Thymus (tissue), 11 donors: ENCODE results near the gene STARD3. TPM values are rescaled to one million over a fixed set of nuclear protein-coding genes. Genes with fewer than 3 reads are reported as not detected.

Experiments used
- DNase-seq, 9 donors: peaks; one replicate each; pipeline ENCODE4 v3.0.0-alpha.2; 2013; ENCODE audit warnings: low spot score in 9 of 9, low read depth in 6 of 9, missing footprints in 1 of 9
- H3K27ac ChIP-seq, 2 donors: one replicate each; pipeline ENCODE4 v1.5.1; 2013; ENCODE audit warnings: control low read depth in 1 of 2, low read depth in 1 of 2, low read length in 1 of 2, mild to moderate bottlenecking in 1 of 2, moderate library complexity in 1 of 2
- H3K27me3 ChIP-seq, 2 donors: one replicate each; pipeline ENCODE4 v1.5.1; 2013; ENCODE audit warnings: low read length in 1 of 2; ENCODE audit not compliant: control insufficient read depth in 2 of 2, insufficient read depth in 1 of 2
- H3K36me3 ChIP-seq, 2 donors: one replicate each; pipeline ENCODE4 v1.5.1; 2013; ENCODE audit warnings: low read length in 1 of 2, mild to moderate bottlenecking in 1 of 2, moderate library complexity in 1 of 2; ENCODE audit not compliant: control insufficient read depth in 2 of 2, insufficient read depth in 2 of 2
- H3K4me1 ChIP-seq, 2 donors: one replicate each; pipeline ENCODE4 v1.5.1; 2013; ENCODE audit warnings: low read length in 2 of 2; ENCODE audit not compliant: control insufficient read depth in 2 of 2, insufficient read depth in 2 of 2
- H3K4me3 ChIP-seq, 2 donors: one replicate each; pipeline ENCODE4 v1.5.1; 2013; ENCODE audit warnings: low read length in 2 of 2, control low read depth in 1 of 2, mild to moderate bottlenecking in 1 of 2
- H3K9me3 ChIP-seq, 2 donors: one replicate each; pipeline ENCODE4 v1.5.1; 2013; ENCODE audit warnings: low read length in 1 of 2, mild to moderate bottlenecking in 1 of 2; ENCODE audit not compliant: control insufficient read depth in 2 of 2, insufficient read depth in 1 of 2
- WGBS: extraction: QIAGEN DNeasy Blood & Tissue Kit; methylation state at CpG from one replicate; pipeline ENCODE4 v1.1.7; 2013; 5-methylcytosine and 5-hydroxymethylcytosine counted together
- polyA plus RNA-seq: library from polyadenylated mRNA; stranded (reverse); fragments of 200-250 nt; gene quantifications from one replicate; pipeline ENCODE4 v1.2.3, GENCODE V29; 2013
- total RNA-seq: library from RNA; stranded (reverse); fragments of 120-200 nt; gene quantifications from one replicate; pipeline ENCODE4 v1.2.4, GENCODE V29; 2013
- donor health status: healthy.

Gene STARD3
- total and polyA plus RNA-seq, 2 donors, result 15.1 to 113 TPM

DNA sequence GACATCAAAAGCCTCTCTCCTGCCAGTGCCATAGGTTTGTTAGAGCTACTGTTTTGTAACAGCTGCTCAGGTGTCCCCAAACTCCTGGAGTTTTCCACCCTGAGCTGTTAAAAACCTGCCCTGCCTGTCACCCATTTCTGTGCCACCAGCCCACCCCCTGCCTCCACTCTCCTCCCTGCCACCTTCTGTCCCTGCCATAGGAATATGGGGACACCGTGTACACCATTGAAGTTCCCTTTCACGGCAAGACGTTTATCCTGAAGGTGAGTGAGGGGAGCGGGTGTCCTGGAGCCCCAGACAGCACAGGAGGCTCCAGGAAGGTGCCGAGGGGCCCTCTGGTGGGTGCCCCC, 23.0 kb downstream of the STARD3 start:
- Histone ChIP-seq H3K27me3 (peaks cover 0 to 5% of the 10 kb centered on the region in 2 donors), H3K4me3 (no peak overlapping the region), H3K36me3 (peaks cover 57 to 69% of the 10 kb centered on the region in 2 donors), H3K27ac (peak overlapping the region; percentile 72 to 78), H3K9me3 (no peaks in the 10 kb centered on the region), H3K4me1 (peaks cover 19 to 38% of the 10 kb centered on the region in 2 donors)
- no peak for DNase-seq
- WGBS, result 83% methylated on average over 5 of the region's 5 CpGs

DNA sequence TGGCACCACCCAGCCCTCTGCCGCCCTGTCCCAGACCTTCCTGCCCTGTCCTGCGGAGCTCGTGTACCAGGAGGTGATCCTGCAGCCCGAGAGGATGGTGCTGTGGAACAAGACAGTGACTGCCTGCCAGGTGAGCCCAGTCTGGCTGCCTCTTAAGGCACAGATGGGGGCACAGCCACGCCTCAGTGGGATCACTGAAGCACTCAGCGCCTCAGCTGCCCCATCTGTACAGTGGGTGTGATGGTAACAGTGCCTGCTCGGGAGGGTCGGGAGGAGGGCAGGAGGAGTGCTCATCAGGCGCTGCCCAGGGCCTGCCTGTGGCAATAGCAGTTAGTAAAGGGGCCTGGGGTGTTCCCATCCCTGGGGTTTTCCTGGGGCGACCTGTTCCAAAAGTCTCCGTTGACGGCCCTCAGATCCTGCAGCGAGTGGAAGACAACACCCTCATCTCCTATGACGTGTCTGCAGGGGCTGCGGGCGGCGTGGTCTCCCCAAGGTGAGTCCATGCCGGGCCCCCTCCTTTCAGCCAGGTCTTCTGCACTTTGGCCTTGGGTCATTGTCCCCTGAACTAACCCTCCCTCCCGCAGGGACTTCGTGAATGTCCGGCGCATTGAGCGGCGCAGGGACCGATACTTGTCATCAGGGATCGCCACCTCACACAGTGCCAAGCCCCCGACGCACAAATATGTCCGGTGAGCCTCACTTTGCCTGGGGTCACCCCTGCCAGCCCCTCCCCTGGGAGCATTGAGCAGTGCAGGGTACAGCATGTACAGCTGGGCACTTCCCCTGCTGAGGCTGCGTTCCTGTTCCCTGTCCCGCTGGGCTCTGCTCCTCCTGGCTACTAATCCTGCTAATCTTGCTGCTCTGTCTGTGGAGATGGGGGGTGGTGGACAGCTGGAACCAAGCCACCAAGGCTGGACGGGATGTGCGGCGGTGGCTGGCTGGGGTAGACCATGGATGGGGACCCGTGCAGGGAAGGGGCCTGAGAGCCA, 23.7 kb downstream of the STARD3 start:
- DNase-seq, result no peak
- Histone ChIP-seq H3K36me3 (peaks cover 54 to 69% of the 10 kb centered on the region in 2 donors), H3K9me3 (no peaks in the 10 kb centered on the region), H3K4me1 (peaks cover 19 to 38% of the 10 kb centered on the region in 2 donors), H3K4me3 (no peak overlapping the region), H3K27ac (peak overlapping the region in 1 of 2 donors; percentile 78), H3K27me3 (peaks cover 4 to 12% of the 10 kb centered on the region in 2 donors)
- WGBS, result 98% methylated on average over 35 of the region's 35 CpGs

DNA sequence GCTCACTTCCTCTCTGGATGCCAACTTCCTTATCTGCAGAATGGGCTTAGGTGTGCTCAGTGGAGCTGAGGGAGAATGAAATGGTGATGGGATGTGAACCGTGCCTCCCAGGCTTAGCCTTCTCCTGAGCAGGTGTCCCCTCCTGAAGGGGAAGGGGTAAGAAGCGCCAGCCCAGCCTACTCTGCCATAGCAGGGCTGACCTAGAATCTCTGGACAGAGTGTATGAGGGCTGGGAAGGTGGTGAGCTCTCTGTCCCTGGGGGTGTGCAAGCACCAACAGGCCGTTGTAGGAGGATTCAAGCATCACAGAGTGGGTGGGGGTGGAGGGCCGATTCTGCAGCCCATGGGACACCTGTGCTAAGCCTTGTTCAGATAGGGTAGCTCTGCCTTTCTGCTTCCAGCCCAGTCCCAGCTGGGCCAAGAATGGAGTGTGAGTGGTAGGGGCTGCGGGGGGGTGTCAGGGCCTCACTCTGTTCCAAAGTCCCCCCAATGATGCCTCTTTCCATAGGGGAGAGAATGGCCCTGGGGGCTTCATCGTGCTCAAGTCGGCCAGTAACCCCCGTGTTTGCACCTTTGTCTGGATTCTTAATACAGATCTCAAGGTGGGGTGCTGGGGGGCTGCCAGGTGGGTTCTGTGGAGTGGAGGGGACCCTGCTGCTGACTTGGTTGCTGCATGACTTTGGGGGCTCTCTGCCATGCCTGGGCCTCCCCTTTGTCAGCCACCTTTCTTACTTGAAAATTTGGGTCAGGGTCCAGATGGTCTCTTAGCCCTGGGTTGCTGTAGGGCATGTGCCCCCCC, 25.0 kb downstream of the STARD3 start:
- Histone ChIP-seq H3K4me3 (no peak overlapping the region), H3K36me3 (peaks cover 48 to 60% of the 10 kb centered on the region in 2 donors)

DNA sequence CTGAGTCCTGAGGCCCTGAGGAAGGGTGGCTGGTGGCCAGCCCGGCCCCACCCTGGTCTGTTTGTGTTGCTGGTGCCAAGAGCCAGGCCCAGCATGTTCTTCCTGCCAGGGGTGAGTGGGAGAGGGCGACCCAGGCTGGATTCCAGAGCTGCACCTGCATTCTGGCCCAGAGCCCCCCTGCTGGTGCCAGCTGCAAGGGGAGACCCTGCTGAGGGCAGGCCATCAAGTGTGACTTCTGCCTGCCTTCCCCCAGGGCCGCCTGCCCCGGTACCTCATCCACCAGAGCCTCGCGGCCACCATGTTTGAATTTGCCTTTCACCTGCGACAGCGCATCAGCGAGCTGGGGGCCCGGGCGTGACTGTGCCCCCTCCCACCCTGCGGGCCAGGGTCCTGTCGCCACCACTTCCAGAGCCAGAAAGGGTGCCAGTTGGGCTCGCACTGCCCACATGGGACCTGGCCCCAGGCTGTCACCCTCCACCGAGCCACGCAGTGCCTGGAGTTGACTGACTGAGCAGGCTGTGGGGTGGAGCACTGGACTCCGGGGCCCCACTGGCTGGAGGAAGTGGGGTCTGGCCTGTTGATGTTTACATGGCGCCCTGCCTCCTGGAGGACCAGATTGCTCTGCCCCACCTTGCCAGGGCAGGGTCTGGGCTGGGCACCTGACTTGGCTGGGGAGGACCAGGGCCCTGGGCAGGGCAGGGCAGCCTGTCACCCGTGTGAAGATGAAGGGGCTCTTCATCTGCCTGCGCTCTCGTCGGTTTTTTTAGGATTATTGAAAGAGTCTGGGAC, 25.8 kb downstream of the STARD3 start:
- no peak for DNase-seq
- peaks cover 18 to 44% of the 10 kb centered on the region in 2 donors for H3K4me1 ChIP-seq
- no peak overlapping the region for H3K27ac ChIP-seq
- 97% methylated on average over 22 of the region's 22 CpGs for WGBS
- peaks cover 46 to 53% of the 10 kb centered on the region in 2 donors for H3K36me3 ChIP-seq
- no peak overlapping the region for H3K4me3 ChIP-seq
- H3K9me3 ChIP-seq, result peaks cover 0 to 7% of the 10 kb centered on the region in 2 donors
- peaks cover 24 to 32% of the 10 kb centered on the region in 2 donors for H3K27me3 ChIP-seq

More for the DNA sequence above, 25.0 kb downstream of the STARD3 start:
- Histone ChIP-seq H3K4me1 (peaks cover 19 to 39% of the 10 kb centered on the region in 2 donors), H3K27ac (no peak overlapping the region), H3K27me3 (peaks cover 16 to 24% of the 10 kb centered on the region in 2 donors), H3K9me3 (peaks cover 0 to 2% of the 10 kb centered on the region in 2 donors)
- DNase-seq, result no peak
- WGBS, result 97% methylated on average over 8 of the region's 8 CpGs

DNA sequence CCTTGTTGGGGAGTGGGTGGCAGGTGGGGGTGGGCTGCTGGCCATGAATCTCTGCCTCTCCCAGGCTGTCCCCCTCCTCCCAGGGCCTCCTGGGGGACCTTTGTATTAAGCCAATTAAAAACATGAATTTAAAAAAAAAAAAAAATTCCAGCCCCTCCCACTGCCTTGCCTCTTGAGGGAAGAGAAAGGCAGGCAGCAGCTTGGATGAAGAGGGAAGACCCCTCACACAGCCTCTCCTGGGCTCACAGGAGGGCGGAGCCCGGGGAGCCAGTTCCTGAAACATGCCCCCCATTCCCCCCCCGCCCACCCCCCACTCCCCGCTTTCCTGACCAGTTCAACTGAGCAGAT, 26.4 kb downstream of the STARD3 start:
- Histone ChIP-seq H3K36me3 (peaks cover 40 to 47% of the 10 kb centered on the region in 2 donors), H3K27ac (no peak overlapping the region), H3K4me1 (peaks cover 15 to 40% of the 10 kb centered on the region in 2 donors), H3K27me3 (peaks cover 28 to 38% of the 10 kb centered on the region in 2 donors), H3K9me3 (peaks cover 0 to 7% of the 10 kb centered on the region in 2 donors), H3K4me3 (no peak overlapping the region)
- WGBS, result 94% methylated on average over 4 of the region's 4 CpGs
- no peak for DNase-seq

DNA sequence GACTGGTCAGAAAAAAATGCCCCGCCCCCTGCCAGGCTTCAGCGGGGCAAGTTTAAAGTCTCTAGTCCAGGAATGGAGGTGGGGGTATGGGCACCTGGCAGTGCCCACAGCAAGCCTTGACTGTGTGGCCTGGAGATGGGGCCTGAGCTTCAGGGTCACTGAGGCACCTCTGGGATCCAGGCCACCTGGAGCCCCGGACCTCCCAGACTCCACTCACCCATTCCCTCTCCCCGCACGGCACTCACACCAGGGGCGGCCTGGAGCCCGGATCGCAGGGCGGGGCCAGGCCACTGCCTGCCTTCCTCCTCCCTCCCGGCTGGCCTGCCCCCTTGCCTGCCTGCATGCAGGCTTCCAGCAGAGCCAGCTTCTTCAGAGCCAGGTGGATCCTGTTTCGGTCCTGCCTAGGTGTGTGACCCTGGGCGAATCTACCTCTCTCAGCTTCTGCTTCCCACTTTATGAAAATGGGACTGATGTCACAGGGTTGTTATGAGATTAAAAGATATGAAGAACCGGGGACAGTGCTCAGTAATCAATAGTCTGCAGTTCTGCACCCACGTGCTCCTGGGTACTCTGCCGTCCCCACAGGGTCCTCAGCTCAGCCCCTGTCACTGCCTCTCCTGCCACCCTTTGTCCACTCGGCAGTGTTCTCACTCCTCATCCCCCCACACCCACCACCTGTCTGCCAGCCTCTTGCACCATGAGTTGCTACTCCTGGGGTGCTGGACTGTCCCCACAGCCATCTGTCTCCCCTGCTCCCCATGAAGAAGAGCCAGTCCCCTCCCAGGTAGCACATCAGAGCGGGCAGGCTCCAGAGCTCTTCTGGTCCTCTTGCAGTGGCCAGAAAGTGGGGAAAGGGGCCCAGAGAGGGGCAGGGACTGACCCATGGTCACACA, 27.0 kb downstream of the STARD3 start:
- H3K27ac ChIP-seq, result no peak overlapping the region
- 92% methylated on average over 17 of the region's 17 CpGs for WGBS
- H3K9me3 ChIP-seq, result peaks cover 0 to 7% of the 10 kb centered on the region in 2 donors
- H3K36me3 ChIP-seq, result peaks cover 37 to 41% of the 10 kb centered on the region in 2 donors
- no peak for DNase-seq
- H3K4me3 ChIP-seq, result no peak overlapping the region
- peaks cover 12 to 38% of the 10 kb centered on the region in 2 donors for H3K4me1 ChIP-seq
- peaks cover 28 to 44% of the 10 kb centered on the region in 2 donors for H3K27me3 ChIP-seq

DNA sequence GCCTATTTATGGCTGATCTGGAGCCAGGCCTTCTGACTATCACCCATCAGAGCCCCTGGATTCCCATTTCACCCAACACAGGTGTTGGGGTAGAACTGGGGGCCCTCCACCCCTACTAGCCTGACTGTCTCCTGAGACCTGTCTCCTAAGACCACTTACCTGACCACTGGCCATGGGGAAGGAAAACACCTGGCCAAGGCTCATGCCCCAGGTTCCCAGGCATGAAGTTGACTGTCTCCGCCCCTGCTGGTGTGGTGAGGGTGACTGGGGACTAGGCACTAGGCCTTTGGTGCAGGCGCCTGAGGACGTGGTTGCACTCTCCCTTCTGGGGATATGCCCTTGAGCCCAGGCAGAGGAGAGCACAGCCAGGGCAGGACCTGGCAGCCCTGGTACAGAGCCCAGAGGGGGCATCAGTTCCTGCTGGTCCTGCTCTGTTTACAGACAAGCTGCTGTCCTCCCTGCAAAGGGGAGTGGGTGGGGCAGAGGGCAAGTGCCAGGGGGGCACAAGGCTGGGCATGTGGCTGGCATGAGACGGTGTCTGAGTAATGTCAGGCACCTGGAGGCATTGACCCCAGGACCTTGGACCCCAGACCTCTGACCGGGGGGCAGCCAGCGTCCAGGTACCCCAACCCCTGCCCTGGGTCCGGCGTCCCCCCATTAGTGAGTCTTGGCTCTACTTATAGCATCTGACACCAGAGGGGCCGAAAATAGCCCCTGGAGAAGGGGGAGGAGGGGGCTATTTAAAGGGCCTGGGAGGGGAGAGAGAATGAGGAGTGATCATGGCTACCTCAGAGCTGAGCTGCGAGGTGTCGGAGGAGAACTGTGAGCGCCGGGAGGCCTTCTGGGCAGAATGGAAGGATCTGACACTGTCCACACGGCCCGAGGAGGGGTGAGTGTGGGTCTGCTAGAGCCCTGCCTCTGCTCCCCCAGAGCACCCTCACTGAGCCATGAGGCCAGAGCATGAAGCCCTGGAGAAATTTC, 27.9 kb downstream of the STARD3 start, which contains the start of gene TCAP:
TSS of gene TCAP (plus strand) at position 769 of the 981 bp plus-strand sequence. CDS start at position 780, 11 bp downstream.
- Histone ChIP-seq H3K27ac (no peak within 1 kb of the TSS), H3K9me3 (peaks cover 0 to 7% of the 10 kb centered on the region in 2 donors), H3K27me3 (peaks cover 35 to 54% of the 10 kb centered on the region in 2 donors), H3K4me1 (peaks cover 6 to 29% of the 10 kb centered on the region in 2 donors), H3K36me3 (peaks cover 34 to 36% of the 10 kb centered on the region in 2 donors), H3K4me3 (no peak within 1 kb of the TSS)
- 87% methylated on average over 15 of the region's 15 CpGs for WGBS
- no peak for DNase-seq
